Peyer's patch (tissue), 4 donors: Measurements from ENCODE around the gene PTER. TPM values are rescaled to one million over a fixed set of nuclear protein-coding genes. Genes with fewer than 3 reads are reported as not detected.

Experiments used
- DNase-seq, 3 donors: peaks; one replicate each; pipeline ENCODE4 v3.0.0-alpha.2; 2017 to 2019
- H3K27ac ChIP-seq, 4 donors: fragments of 200-600 bp; sonication (generic); one replicate each; pipeline ENCODE4 v1.5.1; 2016 to 2019
- H3K27me3 ChIP-seq, 2 donors: fragments of 200-600 bp; sonication (generic); one replicate each; pipeline ENCODE4 v1.5.1; 2019
- H3K36me3 ChIP-seq, 3 donors: fragments of 200-600 bp; sonication (generic); one replicate each; pipeline ENCODE4 v1.5.1; 2016 to 2019
- H3K4me1 ChIP-seq, 4 donors: fragments of 200-600 bp; sonication (generic); one replicate each; pipeline ENCODE4 v1.5.1; 2016 to 2019
- H3K4me3 ChIP-seq, 4 donors: fragments of 200-600 bp; sonication (generic); 1 replicate in 3 of 4; 2 replicates in 1 of 4; pipeline ENCODE4 v1.5.1; 2016 to 2019; ENCODE audit warnings: mild to moderate bottlenecking in 1 of 4
- H3K9me3 ChIP-seq, 4 donors: fragments of 200-600 bp; sonication (generic); one replicate each; pipeline ENCODE4 v1.5.1; 2016 to 2019; ENCODE audit warnings: mild to moderate bottlenecking in 1 of 4
- CTCF ChIP-seq, 6 experiments: fragments of 450-650 bp in 4 of 6; fragments of 200-600 bp in 2 of 6; sonication (generic) in 1 of 6; IDR thresholded peaks; one replicate each; pipeline ENCODE4 v1.5.1; 2017 to 2019; ENCODE audit warnings: antibody characterized with exemption in 6 of 6, mild to moderate bottlenecking in 3 of 6, moderate library complexity in 1 of 6
- POLR2A ChIP-seq, 2 donors: fragments of 450-650 bp; IDR thresholded peaks; one replicate each; pipeline ENCODE4 v1.5.1; 2017; ENCODE audit warnings: antibody characterized with exemption in 2 of 2, mild to moderate bottlenecking in 2 of 2, moderate library complexity in 2 of 2
- total RNA-seq, 4 donors: library from RNA; depleted of rRNA; stranded (reverse); fragments of >200 nt; gene quantifications; one replicate each; pipeline ENCODE4 v1.1.0, GENCODE V29; 2016

PTER gene
- total RNA-seq, 4 donors from 2014 or later = 14.1 to 26.4 (median 23.4) TPM

DNA sequence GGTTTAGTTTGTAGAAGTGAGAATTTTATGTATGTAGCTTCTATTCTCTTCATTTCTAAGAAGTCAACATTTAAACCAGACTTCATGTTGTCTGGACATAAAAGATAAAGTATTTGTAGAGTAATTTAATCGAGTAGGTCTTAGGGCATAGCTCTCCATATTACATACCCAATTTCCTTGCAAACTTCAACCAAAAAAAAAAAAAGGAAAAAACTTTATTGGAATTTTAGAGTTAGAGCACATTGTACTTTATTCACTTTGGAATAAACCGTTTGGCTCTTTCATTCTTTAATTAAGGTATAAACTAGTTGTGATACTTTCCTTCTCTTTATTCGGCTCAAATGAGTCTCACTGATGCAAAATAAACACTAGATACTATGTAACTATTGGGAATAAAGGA is 36.0 kb downstream of the PTER start:
- DNase-seq = no peak
- no peaks in the 10 kb centered on the region for H3K27me3 ChIP-seq

DNA sequence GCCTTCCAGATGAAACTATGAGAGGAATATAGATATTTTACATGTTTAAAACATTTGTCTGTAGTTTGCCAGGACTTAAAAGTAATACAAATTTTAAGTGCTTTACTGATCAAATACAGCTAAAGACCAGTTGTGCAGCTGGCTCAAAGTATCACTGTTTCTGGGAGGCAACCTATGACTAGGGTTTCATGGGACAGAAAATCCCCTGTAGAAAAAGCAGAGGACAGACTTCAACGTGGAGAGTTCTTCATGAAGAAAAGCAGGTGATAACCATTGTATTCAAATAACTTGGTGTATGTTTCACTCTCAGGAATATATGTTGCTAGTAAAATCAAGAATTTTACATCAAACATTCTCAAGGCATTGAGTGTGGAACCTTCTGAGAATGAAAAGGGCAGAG is 40.9 kb downstream of the PTER start:
- DNase-seq = no peak
- Histone ChIP-seq H3K36me3 (no peaks in the 10 kb centered on the region), H3K4me3 (no peak overlapping the region), H3K9me3 (no peaks in the 10 kb centered on the region), H3K27ac (no peak overlapping the region), H3K4me1 (no peaks in the 10 kb centered on the region), H3K27me3 (no peaks in the 10 kb centered on the region)
- TF ChIP-seq POLR2A (IDR thresholded peaks at IDR 0.05) (no peak), CTCF (IDR thresholded peaks at IDR 0.05) (no peak)

More for the DNA sequence above, 36.0 kb downstream of the PTER start:
- TF ChIP-seq CTCF (IDR thresholded peaks at IDR 0.05) (no peak), POLR2A (IDR thresholded peaks at IDR 0.05) (no peak)
- no peak overlapping the region for H3K27ac ChIP-seq
- H3K4me1 ChIP-seq = no peaks in the 10 kb centered on the region
- no peak overlapping the region for H3K4me3 ChIP-seq
- H3K36me3 ChIP-seq = no peaks in the 10 kb centered on the region
- H3K9me3 ChIP-seq = no peaks in the 10 kb centered on the region

DNA sequence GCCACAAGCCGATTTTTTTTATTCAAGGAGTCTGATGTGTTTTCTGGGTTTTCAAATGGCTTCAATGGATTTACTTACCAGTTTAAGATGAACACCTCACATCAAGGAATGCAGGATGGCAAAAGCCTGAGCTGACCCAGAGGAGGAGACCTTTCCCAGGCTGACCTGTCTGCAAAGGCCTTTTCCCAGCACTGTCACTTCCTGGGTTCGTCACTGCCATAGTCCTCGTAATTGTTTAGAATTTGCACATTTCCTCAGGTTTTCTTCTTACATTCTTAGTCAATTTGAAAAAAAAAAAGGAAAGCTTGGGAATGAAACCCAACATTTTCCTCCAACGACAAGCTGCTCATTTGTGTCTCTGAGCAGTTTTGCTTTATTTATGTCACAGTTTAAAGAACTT is 42.0 kb downstream of the PTER start:
- Histone ChIP-seq H3K4me3 (no peak overlapping the region), H3K36me3 (no peaks in the 10 kb centered on the region), H3K4me1 (no peaks in the 10 kb centered on the region), H3K9me3 (no peaks in the 10 kb centered on the region), H3K27me3 (no peaks in the 10 kb centered on the region), H3K27ac (no peak overlapping the region)
- TF ChIP-seq POLR2A (IDR thresholded peaks at IDR 0.05) (no peak), CTCF (IDR thresholded peaks at IDR 0.05) (no peak)
- no peak for DNase-seq

GRCh38 chr10:16481052-16481728 is 44.4 kb downstream of the PTER start:
- no peak for DNase-seq
- no peak for TF ChIP-seq CTCF (IDR thresholded peaks at IDR 0.05)
- no peak for TF ChIP-seq POLR2A (IDR thresholded peaks at IDR 0.05)
- Histone ChIP-seq H3K4me3 (no peak overlapping the region), H3K4me1 (no peaks in the 10 kb centered on the region), H3K27me3 (no peaks in the 10 kb centered on the region), H3K27ac (no peak overlapping the region), H3K9me3 (no peaks in the 10 kb centered on the region), H3K36me3 (peaks cover 0 to under 1% (median 0%) of the 10 kb centered on the region in 3 donors)

DNA sequence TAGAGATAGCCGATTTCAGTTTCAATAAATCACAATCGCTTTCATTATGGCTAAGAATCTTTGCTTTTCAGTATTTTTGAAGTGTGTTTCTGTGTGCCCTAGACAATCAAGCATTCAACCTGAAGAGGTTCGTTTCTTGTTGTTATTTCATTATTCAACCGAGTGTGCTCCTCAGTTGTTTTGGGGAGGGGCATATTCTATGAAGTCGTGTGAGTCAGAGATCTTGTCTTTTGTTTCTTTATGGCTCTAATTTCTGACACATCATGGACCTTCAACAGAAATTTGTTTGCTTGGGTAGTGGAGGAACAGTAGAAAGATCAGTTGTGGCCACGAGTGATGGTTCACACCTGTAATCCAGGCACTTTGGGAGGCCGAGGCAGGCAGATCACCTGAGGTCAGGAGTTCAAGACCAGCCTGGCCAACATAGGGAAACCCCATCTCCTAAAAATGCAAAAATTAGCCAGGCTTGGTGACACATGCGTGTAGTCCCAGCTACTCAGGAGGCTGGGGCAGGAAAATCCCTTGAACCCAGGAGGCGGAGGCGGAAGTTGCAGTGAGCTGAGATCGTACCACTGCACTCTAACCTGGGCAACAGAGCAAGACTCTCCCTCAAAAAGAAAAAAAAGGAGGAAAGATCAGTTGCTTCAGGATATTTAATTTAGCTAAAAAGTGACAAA is 46.6 kb downstream of the PTER start:
- no peaks in the 10 kb centered on the region for H3K4me1 ChIP-seq
- TF ChIP-seq POLR2A (IDR thresholded peaks at IDR 0.05) = no peak
- TF ChIP-seq CTCF (IDR thresholded peaks at IDR 0.05) = no peak
- no peak overlapping the region for H3K4me3 ChIP-seq
- H3K9me3 ChIP-seq = no peaks in the 10 kb centered on the region
- no peak for DNase-seq
- peaks cover 0 to 5% (median 0%) of the 10 kb centered on the region in 3 donors for H3K36me3 ChIP-seq
- H3K27me3 ChIP-seq = no peaks in the 10 kb centered on the region
- no peak overlapping the region for H3K27ac ChIP-seq
